Measurements from ENCODE around the gene GORASP1. TPM values are rescaled to one million over a fixed set of nuclear protein-coding genes. Genes with fewer than 3 reads are reported as not detected.

The GORASP1 gene
- total and polyA plus RNA-seq, 2 of the 8 experiments (the other 6 are each of a cell fraction or from before 2014, with no cell fraction given): 33.4 to 33.5 TPM

- Histone ChIP-seq H3K14ac (ENCODE audit: insufficient read length) (no peak overlapping the region), H4K8ac (ENCODE audit: extremely low read depth, insufficient read depth, low read length) (no peak overlapping the region), H3K27ac (ENCODE audit: low read depth, low read length) (no peak overlapping the region), H4K91ac (replicated peaks; ENCODE audit: insufficient read length, low read length) (no peak overlapping the region), H3K56ac (replicated peaks; ENCODE audit: insufficient read length, low read depth, low read length) (no peak overlapping the region), H3K79me1 (ENCODE audit: low read depth, low read length) (no peaks in the 10 kb centered on the region; the same call in 1 of the 2 replicates), H2BK12ac (ENCODE audit: low read depth, low read length) (no peak overlapping the region), H3K36me3 (ENCODE audit: control insufficient read depth in 2 of 4, insufficient read depth in 4 of 4, low read length in 3 of 4) (peaks cover 0 to 7% (median under 1%) of the 10 kb centered on the region in 4 experiments; a peak in 3 of 8 replicates), H3K4me2 (ENCODE audit: insufficient read depth in 1 of 2, low read depth in 2 of 2, low read length in 2 of 2) (no peak overlapping the region), H3K18ac (ENCODE audit: extremely low read depth, low read length) (no peak overlapping the region), H2BK20ac (ENCODE audit: low read length) (no peak overlapping the region), H3K9me3 (ENCODE audit: insufficient read depth in 2 of 2, low read depth in 1 of 2, low read length in 1 of 2) (no peaks in the 10 kb centered on the region), H2BK120ac (replicated peaks; ENCODE audit: low read depth, low read length) (no peak overlapping the region), H4K20me1 (replicated peaks in 1 of 2; ENCODE audit: control insufficient read depth in 1 of 2, insufficient read depth in 2 of 2, low read length in 2 of 2) (peaks cover 0 to 7% of the 10 kb centered on the region in 2 experiments), H3K4me3 (ENCODE audit: extremely low read depth in 1 of 4, insufficient read depth in 2 of 4, low read depth in 3 of 4, low read length in 4 of 4) (no peak overlapping the region), H2BK15ac (ENCODE audit: low read length) (no peak overlapping the region), H3K79me2 (ENCODE audit: control insufficient read depth in 1 of 2, insufficient read depth in 2 of 2, low read length in 2 of 2) (no peaks in the 10 kb centered on the region), H3K4ac (replicated peaks; ENCODE audit: insufficient read length, low read depth, low read length) (no peak overlapping the region), H3K23ac (ENCODE audit: insufficient read length) (no peak overlapping the region), H2AFZ (ENCODE audit: low read length) (no peak overlapping the region), H2BK5ac (ENCODE audit: low read depth, low read length) (no peak overlapping the region), H4K5ac (ENCODE audit: insufficient read length, low read depth, low read length) (no peak overlapping the region), H2AK5ac (ENCODE audit: low read depth, low read length) (no peak overlapping the region), H3K27me3 (replicated peaks in 1 of 4; ENCODE audit: control insufficient read depth in 3 of 4, extremely low read depth in 1 of 4, insufficient read depth in 3 of 4, low read length in 3 of 4) (no peaks in the 10 kb centered on the region), H3K9ac (replicated peaks in 1 of 4; ENCODE audit: extremely low read depth in 1 of 4, low read depth in 3 of 4, low read length in 3 of 4) (no peak overlapping the region), H3K4me1 (replicated peaks in 1 of 4; ENCODE audit: control insufficient read depth in 3 of 4, insufficient read depth in 4 of 4, low read length in 3 of 4) (peaks cover 0 to 3% (median 0%) of the 10 kb centered on the region in 4 experiments; a peak in 1 of 7 replicates), H3K23me2 (ENCODE audit: low read depth, low read length) (no peaks in the 10 kb centered on the region)
- no peak for DNase-seq (ENCODE audit: low read depth in 1 of 2, low spot score in 2 of 2)
- TF ChIP-seq RNF2 (IDR thresholded peaks at IDR 0.05; ENCODE audit: borderline replicate concordance, low read depth, low read length, missing control alignments, poor library complexity, severe bottlenecking) (no peak), SIRT6 (IDR thresholded peaks at IDR 0.05; ENCODE audit: low read length) (no peak), JUN (IDR thresholded peaks at IDR 0.05; ENCODE audit: low read depth, low read length) (no peak), MAX (IDR thresholded peaks at IDR 0.05) (no peak), CTBP2 (IDR thresholded peaks at IDR 0.05; ENCODE audit: borderline replicate concordance, insufficient read depth, insufficient read length, low read length) (no peak), NRF1 (IDR thresholded peaks at IDR 0.05; ENCODE audit: low read depth, low read length) (no peak), EZH2 (IDR thresholded peaks at IDR 0.05; ENCODE audit: low read depth, low read length, severe bottlenecking) (no peak), ZNF274 (IDR thresholded peaks at IDR 0.05; ENCODE audit: borderline replicate concordance, extremely low read depth, low read length) (no peak), RBBP5 (IDR thresholded peaks at IDR 0.05; ENCODE audit: borderline replicate concordance, low read depth, low read length) (no peak)
- WGBS, 2 experiments (ENCODE audit: extremely low coverage in 1 of 2, insufficient coverage in 1 of 2, insufficient read length in 1 of 2, insufficient replicate concordance in 2 of 2, low coverage in 1 of 2, low lambda C conversion rate in 2 of 2, missing lambda C conversion rate in 1 of 2): 96% methylated on average over 18 of the region's 18 CpGs; no CpG with 5 or more reads in 1 of the 2 experiments
- ChIA-PET POLR2A (ENCODE audit: partially characterized antibody) (interaction anchor here (1.1 to 3.3 kb wide), 3 partner anchors 10 to 21 kb away, joined by 3 to 13 read pairs (median 8); no protein-coding TSS in a partner anchor), CTCF (ENCODE audit: partially characterized antibody) (interaction anchor here (1.2 to 6.8 kb wide), 6 partner anchors 9 to 154 kb away, joined by 3 to 43 read pairs (median 7); no protein-coding TSS in a partner anchor)
- no peak for FAIRE-seq
Observed at GRCh38 chr3:39137435-39137936, 30.1 kb upstream of the GORASP1 start.

Measured in H1 (cell line).